Liver (tissue), 9 donors: ENCODE results near the gene AATF. TPM values are rescaled to one million over a fixed set of nuclear protein-coding genes. Genes with fewer than 3 reads are reported as not detected.

ENCODE experiments used
- DNase-seq: peaks from one replicate; pipeline ENCODE4 v3.0.0-alpha.2; 2017; ENCODE audit warnings: low spot score
- H3K27ac ChIP-seq, 2 donors: one replicate each; pipeline ENCODE4 v1.7.0; 2013; ENCODE audit warnings: inconsistent platforms in 2 of 2, low read length in 2 of 2, control low read depth in 1 of 2, low read depth in 1 of 2, mild to moderate bottlenecking in 1 of 2
- H3K27me3 ChIP-seq, 4 donors: one replicate each; pipeline versions ENCODE4 v1.6.1 to v1.7.0; 2013; ENCODE audit warnings: low read length in 3 of 4, inconsistent platforms in 1 of 4, mild to moderate bottlenecking in 1 of 4, moderate library complexity in 1 of 4; ENCODE audit not compliant: control insufficient read depth in 4 of 4, insufficient read depth in 4 of 4
- H3K36me3 ChIP-seq, 4 donors: one replicate each; pipeline versions ENCODE4 v1.6.1 to v1.7.0; 2013; ENCODE audit warnings: low read length in 3 of 4, mild to moderate bottlenecking in 3 of 4, low read depth in 1 of 4, moderate library complexity in 1 of 4; ENCODE audit not compliant: control insufficient read depth in 4 of 4, insufficient read depth in 3 of 4
- H3K4me1 ChIP-seq, 4 donors: one replicate each; pipeline versions ENCODE4 v1.6.1 to v1.7.0; 2013; ENCODE audit warnings: low read length in 3 of 4, mild to moderate bottlenecking in 3 of 4, moderate library complexity in 1 of 4; ENCODE audit not compliant: control insufficient read depth in 4 of 4, insufficient read depth in 4 of 4
- H3K4me3 ChIP-seq, 3 donors: one replicate each; pipeline versions ENCODE4 v1.6.1 to v1.7.0; 2013; ENCODE audit warnings: low read length in 3 of 3, control low read depth in 1 of 3, low read depth in 1 of 3, mild to moderate bottlenecking in 1 of 3
- H3K9ac ChIP-seq, 2 donors: one replicate each; pipeline ENCODE4 v1.7.0; 2013; ENCODE audit warnings: low read length in 2 of 2, mild to moderate bottlenecking in 2 of 2, moderate library complexity in 2 of 2, control low read depth in 1 of 2, low read depth in 1 of 2
- H3K9me3 ChIP-seq, 4 donors: one replicate each; pipeline versions ENCODE4 v1.6.1 to v1.7.0; 2013; ENCODE audit warnings: low read length in 3 of 4; ENCODE audit not compliant: control insufficient read depth in 4 of 4
- EGR1 ChIP-seq, 2 donors: IDR thresholded peaks; 2 replicates each; pipeline ENCODE4 v1.6.1; 2016 to 2018; ENCODE audit warnings: antibody characterized with exemption in 2 of 2, low read depth in 2 of 2
- FOXA1 ChIP-seq: IDR thresholded peaks from 2 replicates; pipeline ENCODE4 v1.6.1; 2016; ENCODE audit warnings: antibody characterized with exemption
- FOXA2 ChIP-seq: IDR thresholded peaks from 2 replicates; pipeline ENCODE4 v1.6.1; 2016; ENCODE audit warnings: antibody characterized with exemption
- GABPA ChIP-seq, 2 donors: IDR thresholded peaks in 1 of 2; conservative IDR thresholded peaks in 1 of 2; 2 replicates each; pipeline ENCODE4 v1.6.1; 2016; ENCODE audit warnings: antibody characterized with exemption in 2 of 2, mild to moderate bottlenecking in 1 of 2, moderate library complexity in 1 of 2
- HNF4A ChIP-seq, 2 donors: conservative IDR thresholded peaks; 2 replicates each; pipeline ENCODE4 v1.6.1; 2016; ENCODE audit warnings: antibody characterized with exemption in 2 of 2, mild to moderate bottlenecking in 2 of 2
- HNF4G ChIP-seq: IDR thresholded peaks from 2 replicates; pipeline ENCODE4 v1.6.1; 2016; ENCODE audit warnings: antibody characterized with exemption
- JUND ChIP-seq, 2 donors: IDR thresholded peaks; 2 replicates each; pipeline ENCODE4 v1.6.1; 2016; ENCODE audit warnings: antibody characterized with exemption in 2 of 2
- NR2F2 ChIP-seq: IDR thresholded peaks from 2 replicates; pipeline ENCODE4 v1.6.1; 2016; ENCODE audit warnings: antibody characterized with exemption
- RAD21 ChIP-seq, 2 donors: IDR thresholded peaks; 2 replicates each; pipeline ENCODE4 v1.6.1; 2016; ENCODE audit warnings: antibody characterized with exemption in 2 of 2, mild to moderate bottlenecking in 2 of 2
- RXRA ChIP-seq, 2 donors: IDR thresholded peaks; 2 replicates each; pipeline ENCODE4 v1.6.1; 2017 to 2018; ENCODE audit warnings: antibody characterized with exemption in 2 of 2, mild to moderate bottlenecking in 1 of 2
- SP1 ChIP-seq: IDR thresholded peaks from 2 replicates; pipeline ENCODE4 v1.6.1; 2018; ENCODE audit warnings: antibody characterized with exemption, mild to moderate bottlenecking
- TAF1 ChIP-seq: conservative IDR thresholded peaks from 2 replicates; pipeline ENCODE4 v1.6.1; 2016; ENCODE audit warnings: antibody characterized with exemption, mild to moderate bottlenecking
- YY1 ChIP-seq: IDR thresholded peaks from 2 replicates; pipeline ENCODE4 v1.6.1; 2016; ENCODE audit warnings: antibody characterized with exemption, mild to moderate bottlenecking
- WGBS: extraction: QIAGEN DNeasy Blood & Tissue Kit; methylation state at CpG from one replicate; pipeline ENCODE4 v1.1.7; 2013; 5-methylcytosine and 5-hydroxymethylcytosine counted together
- polyA plus RNA-seq, 2 donors: library from polyadenylated mRNA; stranded (reverse) in 1 of 2; unstranded in 1 of 2; fragments of 200-250 nt in 1 of 2; fragments of >200 nt in 1 of 2; fragmentation: Nextera tagmentation in 1 of 2; extraction: Ambion mirVana in 1 of 2; gene quantifications; one replicate each; pipeline versions ENCODE4 v1.2.1 to v1.2.3, GENCODE V29; 2013 to 2015
- total RNA-seq, 2 donors: library from RNA; depleted of rRNA; stranded (reverse); fragments of >200 nt; gene quantifications; one replicate each; pipeline ENCODE4 v1.2.3, GENCODE V29; 2014
- TF ChIP-seq, protein P1 (sequence below): IDR thresholded peaks from 2 replicates; pipeline ENCODE4 v1.6.1; 2016; ENCODE audit warnings: antibody characterized with exemption
- TF ChIP-seq, protein P2 (sequence below): IDR thresholded peaks from 2 replicates; pipeline ENCODE4 v1.6.1; 2016; ENCODE audit warnings: antibody characterized with exemption
- TF ChIP-seq, protein P3 (sequence below): IDR thresholded peaks from 2 replicates; pipeline ENCODE4 v1.6.1; 2016; ENCODE audit warnings: antibody characterized with exemption
- TF ChIP-seq, protein P4 (sequence below): fragments of 150-350 bp; IDR thresholded peaks from 2 replicates; pipeline ENCODE4 v1.5.1; 2017; ENCODE audit warnings: improper control_type of control experiment, low read depth, low read length; ENCODE audit not compliant: missing input control
- TF ChIP-seq, protein P5 (sequence below): IDR thresholded peaks from 2 replicates; pipeline ENCODE4 v1.6.1; 2016; ENCODE audit warnings: antibody characterized with exemption, mild to moderate bottlenecking
- donor health status: healthy.
- donor health status: healthy.
- donor health status: healthy.
- donor health status: healthy.
- donor health status: healthy.

The AATF gene
- total and polyA plus RNA-seq, 4 donors, result 10.8 to 16.9 (median 13.4) TPM

- TF ChIP-seq, protein P1, sequence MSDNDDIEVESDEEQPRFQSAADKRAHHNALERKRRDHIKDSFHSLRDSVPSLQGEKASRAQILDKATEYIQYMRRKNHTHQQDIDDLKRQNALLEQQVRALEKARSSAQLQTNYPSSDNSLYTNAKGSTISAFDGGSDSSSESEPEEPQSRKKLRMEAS, result peak; percentile 82
- TF ChIP-seq SP1 (no peak), RAD21 (IDR thresholded peaks at IDR 0.05) (no peak), NR2F2 (no peak), GABPA (IDR thresholded peaks at IDR 0.05 in 1 of 2, conservative IDR thresholded peaks at IDR 0.05 in 1 of 2) (no peak), YY1 (no peak)
- TF ChIP-seq, protein P2, sequence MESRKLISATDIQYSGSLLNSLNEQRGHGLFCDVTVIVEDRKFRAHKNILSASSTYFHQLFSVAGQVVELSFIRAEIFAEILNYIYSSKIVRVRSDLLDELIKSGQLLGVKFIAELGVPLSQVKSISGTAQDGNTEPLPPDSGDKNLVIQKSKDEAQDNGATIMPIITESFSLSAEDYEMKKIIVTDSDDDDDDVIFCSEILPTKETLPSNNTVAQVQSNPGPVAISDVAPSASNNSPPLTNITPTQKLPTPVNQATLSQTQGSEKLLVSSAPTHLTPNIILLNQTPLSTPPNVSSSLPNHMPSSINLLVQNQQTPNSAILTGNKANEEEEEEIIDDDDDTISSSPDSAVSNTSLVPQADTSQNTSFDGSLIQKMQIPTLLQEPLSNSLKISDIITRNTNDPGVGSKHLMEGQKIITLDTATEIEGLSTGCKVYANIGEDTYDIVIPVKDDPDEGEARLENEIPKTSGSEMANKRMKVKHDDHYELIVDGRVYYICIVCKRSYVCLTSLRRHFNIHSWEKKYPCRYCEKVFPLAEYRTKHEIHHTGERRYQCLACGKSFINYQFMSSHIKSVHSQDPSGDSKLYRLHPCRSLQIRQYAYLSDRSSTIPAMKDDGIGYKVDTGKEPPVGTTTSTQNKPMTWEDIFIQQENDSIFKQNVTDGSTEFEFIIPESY, result no peak
Measured at GRCh38 chr17:36947922-36948716, 635 bp upstream of the AATF start (continued).

- WGBS, result 17% methylated on average over 9 of the region's 9 CpGs
- Histone ChIP-seq H3K9me3 (no peaks in the 10 kb centered on the region), H3K4me1 (peaks cover 4 to 20% (median 11%) of the 10 kb centered on the region in 4 donors), H3K9ac (peak overlapping the region; percentile 73 to 85), H3K36me3 (peaks cover 2 to 23% (median 14%) of the 10 kb centered on the region in 4 donors), H3K4me3 (peak overlapping the region; percentile 87 to 98 (median 96)), H3K27ac (peak overlapping the region; percentile 62 to 84), H3K27me3 (peaks cover 0 to 17% (median 9%) of the 10 kb centered on the region in 4 donors)
- DNase-seq, result no peak
- peak in 1 of 2 donors; percentile 9 for TF ChIP-seq RAD21 (IDR thresholded peaks at IDR 0.05)
- TF ChIP-seq NR2F2, result no peak
Measured at GRCh38 chr17:36949461-36949927, 740 bp downstream of the AATF start.

DNA sequence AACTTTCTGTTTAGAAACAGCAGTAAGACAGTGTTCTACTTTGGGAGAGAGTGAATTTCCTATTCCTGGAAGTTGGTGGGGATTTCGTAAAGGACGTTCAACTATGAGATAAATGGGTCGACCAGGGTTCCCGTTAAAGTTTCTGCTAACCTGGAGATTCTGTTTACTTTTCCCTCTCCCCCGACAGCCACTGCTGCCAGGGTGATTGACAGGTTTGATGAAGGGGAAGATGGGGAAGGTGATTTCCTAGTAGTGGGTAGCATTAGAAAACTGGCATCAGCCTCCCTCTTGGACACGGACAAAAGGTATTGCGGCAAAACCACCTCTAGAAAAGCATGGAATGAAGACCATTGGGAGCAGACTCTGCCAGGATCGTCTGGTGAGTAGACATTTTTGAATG lies 1.3 kb downstream of the AATF start:
- no peak for DNase-seq
- Histone ChIP-seq H3K9me3 (no peaks in the 10 kb centered on the region), H3K9ac (no peak overlapping the region), H3K27me3 (peaks cover 0 to 14% (median 7%) of the 10 kb centered on the region in 4 donors), H3K4me1 (peaks cover 4 to 20% (median 11%) of the 10 kb centered on the region in 4 donors), H3K27ac (no peak overlapping the region), H3K36me3 (peaks cover 2 to 28% (median 18%) of the 10 kb centered on the region in 4 donors), H3K4me3 (peak overlapping the region in 2 of 3 donors; percentile 87 to 98)
- 61% methylated on average over 8 of the region's 8 CpGs for WGBS
- TF ChIP-seq FOXA2 (no peak), GABPA (IDR thresholded peaks at IDR 0.05 in 1 of 2, conservative IDR thresholded peaks at IDR 0.05 in 1 of 2) (no peak), TAF1 (no peak), EGR1 (IDR thresholded peaks at IDR 0.05; ENCODE audit: low read depth in 2 of 2) (no peak), NR2F2 (no peak), FOXA1 (no peak), RXRA (IDR thresholded peaks at IDR 0.05) (no peak), JUND (IDR thresholded peaks at IDR 0.05) (no peak), HNF4A (conservative IDR thresholded peaks at IDR 0.05) (no peak), YY1 (no peak), HNF4G (no peak), RAD21 (IDR thresholded peaks at IDR 0.05) (no peak)
- TF ChIP-seq, protein P1, result no peak
- TF ChIP-seq, protein P3, sequence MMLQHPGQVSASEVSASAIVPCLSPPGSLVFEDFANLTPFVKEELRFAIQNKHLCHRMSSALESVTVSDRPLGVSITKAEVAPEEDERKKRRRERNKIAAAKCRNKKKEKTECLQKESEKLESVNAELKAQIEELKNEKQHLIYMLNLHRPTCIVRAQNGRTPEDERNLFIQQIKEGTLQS, result no peak
- TF ChIP-seq, protein P4, sequence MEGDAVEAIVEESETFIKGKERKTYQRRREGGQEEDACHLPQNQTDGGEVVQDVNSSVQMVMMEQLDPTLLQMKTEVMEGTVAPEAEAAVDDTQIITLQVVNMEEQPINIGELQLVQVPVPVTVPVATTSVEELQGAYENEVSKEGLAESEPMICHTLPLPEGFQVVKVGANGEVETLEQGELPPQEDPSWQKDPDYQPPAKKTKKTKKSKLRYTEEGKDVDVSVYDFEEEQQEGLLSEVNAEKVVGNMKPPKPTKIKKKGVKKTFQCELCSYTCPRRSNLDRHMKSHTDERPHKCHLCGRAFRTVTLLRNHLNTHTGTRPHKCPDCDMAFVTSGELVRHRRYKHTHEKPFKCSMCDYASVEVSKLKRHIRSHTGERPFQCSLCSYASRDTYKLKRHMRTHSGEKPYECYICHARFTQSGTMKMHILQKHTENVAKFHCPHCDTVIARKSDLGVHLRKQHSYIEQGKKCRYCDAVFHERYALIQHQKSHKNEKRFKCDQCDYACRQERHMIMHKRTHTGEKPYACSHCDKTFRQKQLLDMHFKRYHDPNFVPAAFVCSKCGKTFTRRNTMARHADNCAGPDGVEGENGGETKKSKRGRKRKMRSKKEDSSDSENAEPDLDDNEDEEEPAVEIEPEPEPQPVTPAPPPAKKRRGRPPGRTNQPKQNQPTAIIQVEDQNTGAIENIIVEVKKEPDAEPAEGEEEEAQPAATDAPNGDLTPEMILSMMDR, result no peak
- TF ChIP-seq, protein P5, sequence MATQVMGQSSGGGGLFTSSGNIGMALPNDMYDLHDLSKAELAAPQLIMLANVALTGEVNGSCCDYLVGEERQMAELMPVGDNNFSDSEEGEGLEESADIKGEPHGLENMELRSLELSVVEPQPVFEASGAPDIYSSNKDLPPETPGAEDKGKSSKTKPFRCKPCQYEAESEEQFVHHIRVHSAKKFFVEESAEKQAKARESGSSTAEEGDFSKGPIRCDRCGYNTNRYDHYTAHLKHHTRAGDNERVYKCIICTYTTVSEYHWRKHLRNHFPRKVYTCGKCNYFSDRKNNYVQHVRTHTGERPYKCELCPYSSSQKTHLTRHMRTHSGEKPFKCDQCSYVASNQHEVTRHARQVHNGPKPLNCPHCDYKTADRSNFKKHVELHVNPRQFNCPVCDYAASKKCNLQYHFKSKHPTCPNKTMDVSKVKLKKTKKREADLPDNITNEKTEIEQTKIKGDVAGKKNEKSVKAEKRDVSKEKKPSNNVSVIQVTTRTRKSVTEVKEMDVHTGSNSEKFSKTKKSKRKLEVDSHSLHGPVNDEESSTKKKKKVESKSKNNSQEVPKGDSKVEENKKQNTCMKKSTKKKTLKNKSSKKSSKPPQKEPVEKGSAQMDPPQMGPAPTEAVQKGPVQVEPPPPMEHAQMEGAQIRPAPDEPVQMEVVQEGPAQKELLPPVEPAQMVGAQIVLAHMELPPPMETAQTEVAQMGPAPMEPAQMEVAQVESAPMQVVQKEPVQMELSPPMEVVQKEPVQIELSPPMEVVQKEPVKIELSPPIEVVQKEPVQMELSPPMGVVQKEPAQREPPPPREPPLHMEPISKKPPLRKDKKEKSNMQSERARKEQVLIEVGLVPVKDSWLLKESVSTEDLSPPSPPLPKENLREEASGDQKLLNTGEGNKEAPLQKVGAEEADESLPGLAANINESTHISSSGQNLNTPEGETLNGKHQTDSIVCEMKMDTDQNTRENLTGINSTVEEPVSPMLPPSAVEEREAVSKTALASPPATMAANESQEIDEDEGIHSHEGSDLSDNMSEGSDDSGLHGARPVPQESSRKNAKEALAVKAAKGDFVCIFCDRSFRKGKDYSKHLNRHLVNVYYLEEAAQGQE, result no peak
- TF ChIP-seq, protein P2, result no peak
